Smooth muscle cell (in vitro differentiated cells): ENCODE measurements around the gene KRTAP19-8. TPM values are rescaled to one million over a fixed set of nuclear protein-coding genes. Genes with fewer than 3 reads are reported as not detected.

Source experiments
- DNase-seq: peaks from one replicate; lab custom pipeline; 2025; ENCODE audit not compliant: unreplicated experiment; lab: John Stamatoyannopoulos, UW
- H2AFZ ChIP-seq: fragments of 200-600 bp; sonication (generic); 2 replicates; pipeline ENCODE4 v1.6.0; 2016; ENCODE audit warnings: antibody characterized with exemption, low read depth, mild to moderate bottlenecking
- H3F3A ChIP-seq: fragments of 200-600 bp; sonication (generic); 2 replicates; pipeline ENCODE4 v1.6.0; 2017; ENCODE audit warnings: antibody characterized with exemption, low read depth
- H3K27ac ChIP-seq: fragments of 200-600 bp; sonication (generic); 2 replicates; pipeline ENCODE4 v1.5.1; 2016; ENCODE audit warnings: low read depth, mild to moderate bottlenecking
- H3K27me3 ChIP-seq: fragments of 200-600 bp; sonication (generic); 2 replicates; pipeline ENCODE4 v1.6.1; 2016; ENCODE audit warnings: low read depth, mild to moderate bottlenecking
- H3K36me3 ChIP-seq: fragments of 200-600 bp; sonication (generic); 2 replicates; pipeline ENCODE4 v1.5.1; 2016; ENCODE audit warnings: low read depth
- H3K4me1 ChIP-seq: fragments of 200-600 bp; sonication (generic); 2 replicates; pipeline ENCODE4 v1.5.1; 2016; ENCODE audit warnings: low read depth
- H3K4me2 ChIP-seq: fragments of 200-600 bp; sonication (generic); 2 replicates; pipeline ENCODE4 v1.6.0; 2016; ENCODE audit warnings: mild to moderate bottlenecking
- H3K4me3 ChIP-seq: fragments of 200-600 bp; sonication (generic); 2 replicates; pipeline ENCODE4 v1.5.1; 2016; ENCODE audit warnings: mild to moderate bottlenecking
- H3K79me2 ChIP-seq: fragments of 200-600 bp; sonication (generic); 2 replicates; pipeline ENCODE4 v1.6.0; 2016; ENCODE audit warnings: low read depth, mild to moderate bottlenecking
- H3K9ac ChIP-seq: fragments of 200-600 bp; sonication (generic); 2 replicates; pipeline ENCODE4 v1.6.0; 2016; ENCODE audit warnings: low read depth
- H3K9me3 ChIP-seq: fragments of 200-600 bp; sonication (generic); replicated peaks from 2 replicates; pipeline ENCODE4 v1.5.1; 2016; ENCODE audit warnings: low read depth
- H4K20me1 ChIP-seq: fragments of 200-600 bp; sonication (generic); 2 replicates; pipeline ENCODE4 v1.6.0; 2016; ENCODE audit warnings: low read depth
- CTCF ChIP-seq: fragments of 200-600 bp; sonication (generic); IDR thresholded peaks from 2 replicates; pipeline ENCODE4 v1.5.1; 2017; ENCODE audit warnings: borderline replicate concordance, mild to moderate bottlenecking, antibody characterized with exemption; ENCODE audit not compliant: insufficient read depth, poor library complexity, severe bottlenecking
- WGBS: methylation state at CpG from one replicate; pipeline ENCODE4 v1.1.7; 2016; ENCODE audit warnings: low lambda C conversion rate; 5-methylcytosine and 5-hydroxymethylcytosine counted together
- polyA plus RNA-seq: library from polyadenylated mRNA; unstranded; fragments of >200 nt; fragmentation: Nextera tagmentation; extraction: Ambion mirVana; gene quantifications from 2 replicates; pipeline ENCODE4 v1.2.1, GENCODE V29; 2016
- total RNA-seq: library from RNA; depleted of rRNA; stranded (reverse); fragments of >200 nt; gene quantifications from 2 replicates; pipeline ENCODE4 v1.2.3, GENCODE V29; 2014

Gene KRTAP19-8
- total RNA-seq (not detected in 2 replicates), polyA plus RNA-seq (not detected in 2 replicates)

- Histone ChIP-seq H3K79me2 (no peaks in the 10 kb centered on the region), H3K9ac (no peak within 1 kb of the TSS), H4K20me1 (no peaks in the 10 kb centered on the region), H2AFZ (no peak within 1 kb of the TSS), H3K27ac (no peak within 1 kb of the TSS), H3K4me2 (no peak within 1 kb of the TSS), H3K9me3 (no peaks in the 10 kb centered on the region), H3F3A (no peaks in the 10 kb centered on the region), H3K36me3 (no peaks in the 10 kb centered on the region), H3K4me3 (no peak within 1 kb of the TSS), H3K27me3 (no peaks in the 10 kb centered on the region), H3K4me1 (no peaks in the 10 kb centered on the region)
- DNase-seq, result no peak
- 55% methylated on average over 2 of the region's 2 CpGs for WGBS
- no peak for TF ChIP-seq CTCF
These were observed at the start of gene KRTAP19-8 for GRCh38 chr21:31038376-31038775. Gene KRTAP19-8, minus strand, starts transcription at chr21:31038476. Its CDS starts 33 bp downstream, at chr21:31038443.

GRCh38 chr21:31087639-31088473 is 49.6 kb upstream of the KRTAP19-8 start:
- 80% methylated on average over 34 of the region's 34 CpGs for WGBS
- H3F3A ChIP-seq, result no peaks in the 10 kb centered on the region
- H2AFZ ChIP-seq, result peak overlapping the region; percentile 0
- H3K36me3 ChIP-seq, result no peaks in the 10 kb centered on the region
- no peaks in the 10 kb centered on the region for H3K27me3 ChIP-seq
- DNase-seq, result no peak
- H3K9ac ChIP-seq, result no peak overlapping the region
- H3K4me3 ChIP-seq, result no peak overlapping the region
- H3K27ac ChIP-seq, result no peak overlapping the region
- H4K20me1 ChIP-seq, result no peaks in the 10 kb centered on the region
- H3K9me3 ChIP-seq, result no peaks in the 10 kb centered on the region
- H3K79me2 ChIP-seq, result no peaks in the 10 kb centered on the region
- no peak for TF ChIP-seq CTCF
- no peaks in the 10 kb centered on the region for H3K4me1 ChIP-seq
- H3K4me2 ChIP-seq, result no peak overlapping the region

- no peak overlapping the region for H3K4me3 ChIP-seq
- DNase-seq, result no peak
- WGBS, result 86% methylated on average over 6 of the region's 6 CpGs
- H3K9me3 ChIP-seq, result no peaks in the 10 kb centered on the region
- no peaks in the 10 kb centered on the region for H3K79me2 ChIP-seq
- no peak overlapping the region for H3K27ac ChIP-seq
- no peak overlapping the region for H2AFZ ChIP-seq
- H3K4me1 ChIP-seq, result no peaks in the 10 kb centered on the region
- TF ChIP-seq CTCF, result no peak
- H4K20me1 ChIP-seq, result no peaks in the 10 kb centered on the region
- no peaks in the 10 kb centered on the region for H3K27me3 ChIP-seq
- no peaks in the 10 kb centered on the region for H3K36me3 ChIP-seq
- no peak overlapping the region for H3K9ac ChIP-seq
- H3F3A ChIP-seq, result no peaks in the 10 kb centered on the region
- no peak overlapping the region for H3K4me2 ChIP-seq
These were observed 46.4 kb upstream of the KRTAP19-8 start for GRCh38 chr21:31084689-31085088.

GRCh38 chr21:31078796-31079195 is 40.5 kb upstream of the KRTAP19-8 start:
- no peaks in the 10 kb centered on the region for H3K36me3 ChIP-seq
- H3K27ac ChIP-seq, result no peak overlapping the region
- WGBS, result 78% methylated on average over 4 of the region's 4 CpGs
- no peak for DNase-seq
- no peak for TF ChIP-seq CTCF
- H3K4me1 ChIP-seq, result no peaks in the 10 kb centered on the region
- no peaks in the 10 kb centered on the region for H3K27me3 ChIP-seq
- no peak overlapping the region for H3K4me2 ChIP-seq
- H3K9ac ChIP-seq, result no peak overlapping the region
- H3K79me2 ChIP-seq, result no peaks in the 10 kb centered on the region
- no peak overlapping the region for H3K4me3 ChIP-seq
- no peaks in the 10 kb centered on the region for H3F3A ChIP-seq
- no peak overlapping the region for H2AFZ ChIP-seq
- no peaks in the 10 kb centered on the region for H3K9me3 ChIP-seq
- no peaks in the 10 kb centered on the region for H4K20me1 ChIP-seq
